Thymus (tissue), 11 donors: ENCODE data around the gene MYOCOS. TPM values are rescaled to one million over a fixed set of nuclear protein-coding genes. Genes with fewer than 3 reads are reported as not detected.
"Not testable (repeated sequence)": the region's sequence is repeated elsewhere in the genome, so short reads cannot be mapped to it uniquely, and the experiment has no call there.

Source experiments
- DNase-seq, 9 donors: peaks; one replicate each; pipeline ENCODE4 v3.0.0-alpha.2; 2013; ENCODE audit warnings: low spot score in 9 of 9, low read depth in 6 of 9, missing footprints in 1 of 9
- H3K27ac ChIP-seq, 2 donors: one replicate each; pipeline ENCODE4 v1.5.1; 2013; ENCODE audit warnings: control low read depth in 1 of 2, low read depth in 1 of 2, low read length in 1 of 2, mild to moderate bottlenecking in 1 of 2, moderate library complexity in 1 of 2
- H3K27me3 ChIP-seq, 2 donors: one replicate each; pipeline ENCODE4 v1.5.1; 2013; ENCODE audit warnings: low read length in 1 of 2; ENCODE audit not compliant: control insufficient read depth in 2 of 2, insufficient read depth in 1 of 2
- H3K36me3 ChIP-seq, 2 donors: one replicate each; pipeline ENCODE4 v1.5.1; 2013; ENCODE audit warnings: low read length in 1 of 2, mild to moderate bottlenecking in 1 of 2, moderate library complexity in 1 of 2; ENCODE audit not compliant: control insufficient read depth in 2 of 2, insufficient read depth in 2 of 2
- H3K4me1 ChIP-seq, 2 donors: one replicate each; pipeline ENCODE4 v1.5.1; 2013; ENCODE audit warnings: low read length in 2 of 2; ENCODE audit not compliant: control insufficient read depth in 2 of 2, insufficient read depth in 2 of 2
- H3K4me3 ChIP-seq, 2 donors: one replicate each; pipeline ENCODE4 v1.5.1; 2013; ENCODE audit warnings: low read length in 2 of 2, control low read depth in 1 of 2, mild to moderate bottlenecking in 1 of 2
- H3K9me3 ChIP-seq, 2 donors: one replicate each; pipeline ENCODE4 v1.5.1; 2013; ENCODE audit warnings: low read length in 1 of 2, mild to moderate bottlenecking in 1 of 2; ENCODE audit not compliant: control insufficient read depth in 2 of 2, insufficient read depth in 1 of 2
- WGBS: extraction: QIAGEN DNeasy Blood & Tissue Kit; methylation state at CpG from one replicate; pipeline ENCODE4 v1.1.7; 2013; 5-methylcytosine and 5-hydroxymethylcytosine counted together
- polyA plus RNA-seq: library from polyadenylated mRNA; stranded (reverse); fragments of 200-250 nt; gene quantifications from one replicate; pipeline ENCODE4 v1.2.3, GENCODE V29; 2013
- total RNA-seq: library from RNA; stranded (reverse); fragments of 120-200 nt; gene quantifications from one replicate; pipeline ENCODE4 v1.2.4, GENCODE V29; 2013
- donor health status: healthy.

The MYOCOS gene
- total and polyA plus RNA-seq, 2 donors: 0.07 TPM; not detected in 1

- H3K36me3 ChIP-seq: no peaks in the 10 kb centered on the region
- no peak overlapping the region for H3K4me3 ChIP-seq
- 92% methylated on average over 1 of the region's 1 CpG for WGBS
- DNase-seq: no peak
- no peaks in the 10 kb centered on the region for H3K27me3 ChIP-seq
- no peak overlapping the region for H3K27ac ChIP-seq
- H3K9me3 ChIP-seq: no peaks in the 10 kb centered on the region
- no peaks in the 10 kb centered on the region for H3K4me1 ChIP-seq
Measured at GRCh38 chr1:171613282-171613681, 8.8 kb upstream of the MYOCOS start.

- H3K4me1 ChIP-seq, H3K27ac ChIP-seq, H3K36me3 ChIP-seq, H3K4me3 ChIP-seq, H3K9me3 ChIP-seq, DNase-seq, H3K27me3 ChIP-seq: not testable (repeated sequence)
- WGBS: 94% methylated on average over 14 of the region's 14 CpGs
Measured at GRCh38 chr1:171615122-171615906, 6.7 kb upstream of the MYOCOS start.

GRCh38 chr1:171616586-171616985 lies 5.5 kb upstream of the MYOCOS start:
- Histone ChIP-seq H3K4me1 (no peaks in the 10 kb centered on the region), H3K4me3 (no peak overlapping the region), H3K27ac (no peak overlapping the region), H3K27me3 (no peaks in the 10 kb centered on the region), H3K9me3 (no peaks in the 10 kb centered on the region), H3K36me3 (no peaks in the 10 kb centered on the region)
- WGBS: 95% methylated on average over 2 of the region's 2 CpGs
- DNase-seq: no peak

- WGBS: 91% methylated on average over 9 of the region's 9 CpGs
- H3K27ac ChIP-seq: no peak overlapping the region
- no peak overlapping the region for H3K4me3 ChIP-seq
- H3K9me3 ChIP-seq: no peaks in the 10 kb centered on the region
- DNase-seq: no peak
- no peaks in the 10 kb centered on the region for H3K27me3 ChIP-seq
- H3K36me3 ChIP-seq: no peaks in the 10 kb centered on the region
- no peaks in the 10 kb centered on the region for H3K4me1 ChIP-seq
Measured at GRCh38 chr1:171623651-171624331, 1.7 kb downstream of the MYOCOS start.

- no peaks in the 10 kb centered on the region for H3K36me3 ChIP-seq
- H3K27ac ChIP-seq: no peak overlapping the region
- no peaks in the 10 kb centered on the region for H3K27me3 ChIP-seq
- no peaks in the 10 kb centered on the region for H3K4me1 ChIP-seq
- H3K9me3 ChIP-seq: no peaks in the 10 kb centered on the region
- no peak overlapping the region for H3K4me3 ChIP-seq
- 94% methylated on average over 1 of the region's 1 CpG for WGBS
- no peak for DNase-seq
Measured at GRCh38 chr1:171625225-171625624, 3.2 kb downstream of the MYOCOS start.

- Histone ChIP-seq H3K36me3 (no peaks in the 10 kb centered on the region), H3K4me1 (no peaks in the 10 kb centered on the region), H3K27ac (no peak overlapping the region), H3K27me3 (no peaks in the 10 kb centered on the region), H3K9me3 (no peaks in the 10 kb centered on the region), H3K4me3 (no peak overlapping the region)
- DNase-seq: no peak
- WGBS: 83% methylated on average over 5 of the region's 5 CpGs
Measured at GRCh38 chr1:171627020-171627419, 5.0 kb downstream of the MYOCOS start.

- Histone ChIP-seq H3K36me3 (no peaks in the 10 kb centered on the region), H3K9me3 (no peaks in the 10 kb centered on the region), H3K27ac (no peak overlapping the region), H3K27me3 (no peaks in the 10 kb centered on the region), H3K4me1 (no peaks in the 10 kb centered on the region), H3K4me3 (no peak overlapping the region)
- no peak for DNase-seq
- WGBS: 97% methylated on average over 2 of the region's 2 CpGs
Measured at GRCh38 chr1:171628225-171628624, 6.2 kb downstream of the MYOCOS start.

GRCh38 chr1:171635661-171636060 lies 13.6 kb downstream of the MYOCOS start:
- DNase-seq: no peak
- no peaks in the 10 kb centered on the region for H3K4me1 ChIP-seq
- no peak overlapping the region for H3K4me3 ChIP-seq
- no peaks in the 10 kb centered on the region for H3K9me3 ChIP-seq
- H3K36me3 ChIP-seq: no peaks in the 10 kb centered on the region
- WGBS: 91% methylated on average over 2 of the region's 2 CpGs
- H3K27ac ChIP-seq: no peak overlapping the region
- no peaks in the 10 kb centered on the region for H3K27me3 ChIP-seq

GRCh38 chr1:171636141-171636540 lies 14.1 kb downstream of the MYOCOS start:
- DNase-seq: no peak
- no peaks in the 10 kb centered on the region for H3K36me3 ChIP-seq
- H3K4me3 ChIP-seq: no peak overlapping the region
- H3K27me3 ChIP-seq: no peaks in the 10 kb centered on the region
- no peaks in the 10 kb centered on the region for H3K4me1 ChIP-seq
- WGBS: 88% methylated on average over 11 of the region's 11 CpGs
- H3K27ac ChIP-seq: no peak overlapping the region
- no peaks in the 10 kb centered on the region for H3K9me3 ChIP-seq
